IMR-90 (cell line): Measurements from ENCODE around the gene PSMD1. TPM values are rescaled to one million over a fixed set of nuclear protein-coding genes. Genes with fewer than 3 reads are reported as not detected.

Experiments
- ATAC-seq: fragments of 200-7000 bp; cut with Tn5 transposase; 2 replicates; pipeline ENCODE4 v1.9.1; 2020; ENCODE audit warnings: low read depth, mild to moderate bottlenecking, moderate library complexity
- BruUV-seq: library from RNA; stranded (reverse); fragments of 400-500 nt; replicated peaks from 2 replicates; lab custom pipeline; 2021; lab: Mats Ljungman, UMichigan
- CTCF ChIA-PET: fragments of 300-600 bp; formaldehyde crosslinking; extraction: SDS; loops from one replicate; lab custom pipeline; 2021; ENCODE audit warnings: antibody characterized with exemption; lab: Yijun Ruan, JAX
- POLR2A ChIA-PET: fragments of 300-600 bp; sonication (Branson Sonifier 250); formaldehyde crosslinking; loops from one replicate; lab custom pipeline; 2022; ENCODE audit warnings: antibody characterized with exemption; ENCODE audit not compliant: unreplicated experiment; lab: Charles Lee
- DNase-seq: peaks from one replicate; pipeline ENCODE4 v3.0.0; 2013
- H2AFZ ChIP-seq: replicated peaks from 2 replicates; pipeline ENCODE3; 2013; ENCODE audit warnings: low read length, mild to moderate bottlenecking; ENCODE audit not compliant: poor library complexity
- H2AK5ac ChIP-seq: 2 replicates; pipeline ENCODE4 v1.6.1; 2013; ENCODE audit warnings: low read depth, low read length, inconsistent platforms
- H2AK9ac ChIP-seq: replicated peaks from 2 replicates; pipeline ENCODE3; 2013; ENCODE audit warnings: mild to moderate bottlenecking, low read depth, low read length, moderate library complexity; ENCODE audit not compliant: poor library complexity
- H2BK120ac ChIP-seq: 2 replicates; pipeline ENCODE4 v1.6.1; 2013; ENCODE audit warnings: low read depth, low read length, inconsistent platforms
- H2BK15ac ChIP-seq: 3 replicates; pipeline ENCODE4 v1.6.1; 2013; ENCODE audit warnings: low read depth, low read length, inconsistent platforms
- H2BK20ac ChIP-seq: 2 replicates; pipeline ENCODE4 v1.6.1; 2013; ENCODE audit warnings: low read depth, mild to moderate bottlenecking, inconsistent platforms, low read length, moderate library complexity
- H2BK5ac ChIP-seq: 2 replicates; pipeline ENCODE4 v1.6.1; 2013; ENCODE audit warnings: mild to moderate bottlenecking, low read depth, low read length, inconsistent platforms; ENCODE audit not compliant: poor library complexity, severe bottlenecking
- H3K14ac ChIP-seq: replicated peaks from 2 replicates; pipeline ENCODE4 v1.6.1; 2013; ENCODE audit warnings: low read depth, low read length, inconsistent platforms
- H3K18ac ChIP-seq: 2 replicates; pipeline ENCODE4 v1.6.1; 2013; ENCODE audit warnings: low read depth, low read length, control low read depth
- H3K23ac ChIP-seq: 2 replicates; pipeline ENCODE4 v1.6.1; 2013; ENCODE audit warnings: low read depth, low read length, inconsistent platforms
- H3K27ac ChIP-seq: 2 replicates; pipeline ENCODE4 v1.5.1; 2013; ENCODE audit warnings: mild to moderate bottlenecking, control low read depth, low read length; ENCODE audit not compliant: insufficient read depth
- H3K27me3 ChIP-seq: 2 replicates; pipeline ENCODE4 v1.6.1; 2013; ENCODE audit warnings: low read length; ENCODE audit not compliant: control insufficient read depth, insufficient read depth
- H3K36me3 ChIP-seq: 2 replicates; pipeline ENCODE4 v1.6.1; 2013; ENCODE audit warnings: low read length, mixed read lengths; ENCODE audit not compliant: control insufficient read depth, insufficient read depth
- H3K4ac ChIP-seq: 2 replicates; pipeline ENCODE4 v1.6.1; 2013; ENCODE audit warnings: low read depth, low read length, inconsistent platforms
- H3K4me1 ChIP-seq: 2 replicates; pipeline ENCODE4 v1.6.1; 2013; ENCODE audit warnings: low read length, mixed read lengths; ENCODE audit not compliant: control insufficient read depth, insufficient read depth
- H3K4me2 ChIP-seq: 2 replicates; pipeline ENCODE4 v1.6.1; 2013; ENCODE audit warnings: low read depth, mild to moderate bottlenecking, control low read depth, low read length, moderate library complexity
- H3K4me3 ChIP-seq: 2 replicates; pipeline ENCODE4 v1.5.1; 2013; ENCODE audit warnings: low read depth, mild to moderate bottlenecking, control low read depth, low read length, moderate library complexity; ENCODE audit not compliant: insufficient read depth
- H3K56ac ChIP-seq: 2 replicates; pipeline ENCODE4 v1.6.1; 2013; ENCODE audit warnings: low read length, inconsistent platforms; ENCODE audit not compliant: insufficient read depth; ENCODE audit errors: extremely low read depth
- H3K79me1 ChIP-seq, 2 experiments: 2 replicates each; pipeline ENCODE4 v1.6.1; 2013; ENCODE audit warnings: low read length in 2 of 2, inconsistent platforms in 1 of 2, low read depth in 1 of 2
- H3K9ac ChIP-seq: 2 replicates; pipeline ENCODE4 v1.6.1; 2013; ENCODE audit warnings: low read depth, low read length, control low read depth
- H3K9me1 ChIP-seq: 2 replicates; pipeline ENCODE4 v1.6.1; 2013; ENCODE audit warnings: low read length, inconsistent platforms; ENCODE audit not compliant: insufficient read depth
- H3K9me3 ChIP-seq: 2 replicates; pipeline ENCODE4 v1.6.1; 2013; ENCODE audit warnings: low read length; ENCODE audit not compliant: control insufficient read depth, insufficient read depth
- H4K20me1 ChIP-seq: 2 replicates; pipeline ENCODE4 v1.6.1; 2013; ENCODE audit warnings: low read length, inconsistent platforms; ENCODE audit not compliant: insufficient read depth
- H4K5ac ChIP-seq: 2 replicates; pipeline ENCODE4 v1.6.1; 2013; ENCODE audit warnings: mild to moderate bottlenecking, low read depth, low read length, control low read depth
- H4K8ac ChIP-seq, 2 experiments: 2 replicates each; pipeline ENCODE4 v1.6.1; 2013; ENCODE audit warnings: low read depth in 2 of 2, low read length in 2 of 2, control low read depth in 1 of 2, inconsistent platforms in 1 of 2
- H4K91ac ChIP-seq: 2 replicates; pipeline ENCODE4 v1.6.1; 2013; ENCODE audit warnings: low read depth, low read length, inconsistent platforms; ENCODE audit not compliant: insufficient read depth
- BHLHE40 ChIP-seq: fragments of 150-350 bp; IDR thresholded peaks from 2 replicates; pipeline ENCODE4 v1.6.1; 2016; ENCODE audit warnings: mild to moderate bottlenecking, low read depth, low read length
- CEBPB ChIP-seq: IDR thresholded peaks from 2 replicates; pipeline ENCODE4 v1.6.1; 2012; ENCODE audit warnings: low read depth, low read length, improper control_type of control experiment
- CHD1 ChIP-seq: IDR thresholded peaks from 2 replicates; pipeline ENCODE4 v1.6.1; 2012; ENCODE audit warnings: low read depth, low read length, improper control_type of control experiment
- FOS ChIP-seq: fragments of 150-350 bp; IDR thresholded peaks from 2 replicates; pipeline ENCODE4 v1.6.1; 2016; ENCODE audit warnings: low read depth, low read length
- MAFK ChIP-seq: IDR thresholded peaks from 2 replicates; pipeline ENCODE4 v1.6.1; 2012; ENCODE audit warnings: low read depth, low read length, improper control_type of control experiment
- MAZ ChIP-seq: IDR thresholded peaks from 2 replicates; pipeline ENCODE4 v1.6.1; 2012; ENCODE audit warnings: low read depth, mild to moderate bottlenecking, low read length, improper control_type of control experiment, moderate library complexity, borderline replicate concordance
- MXI1 ChIP-seq: IDR thresholded peaks from 2 replicates; pipeline ENCODE4 v1.6.1; 2012; ENCODE audit warnings: low read depth, mild to moderate bottlenecking, low read length, moderate library complexity, borderline replicate concordance
- NFE2L2 ChIP-seq: fragments of 150-350 bp; IDR thresholded peaks from 2 replicates; pipeline ENCODE4 v1.6.1; 2016; ENCODE audit warnings: low read depth, mild to moderate bottlenecking, low read length
- POLR2A ChIP-seq: IDR thresholded peaks from 2 replicates; pipeline ENCODE4 v1.6.1; 2012; ENCODE audit warnings: mild to moderate bottlenecking, low read depth, low read length
- RAD21 ChIP-seq: IDR thresholded peaks from 2 replicates; pipeline ENCODE4 v1.6.1; 2012; ENCODE audit warnings: low read length, improper control_type of control experiment
- RCOR1 ChIP-seq: IDR thresholded peaks from 2 replicates; pipeline ENCODE4 v1.6.1; 2012; ENCODE audit warnings: mild to moderate bottlenecking, low read length, improper control_type of control experiment; ENCODE audit not compliant: insufficient replicate concordance
- RFX5 ChIP-seq: IDR thresholded peaks from 2 replicates; pipeline ENCODE4 v1.8.0; 2012; ENCODE audit warnings: low read depth, mild to moderate bottlenecking, low read length, moderate library complexity
- SMC3 ChIP-seq: fragments of 150-350 bp; IDR thresholded peaks from 2 replicates; pipeline ENCODE4 v1.6.1; 2016; ENCODE audit warnings: low read depth, mild to moderate bottlenecking, antibody characterized with exemption, low read length, moderate library complexity
- WGBS, 2 experiments: methylation state at CpG; one replicate each; pipeline versions ENCODE4 v1.1.5 to v1.1.7; 2013; ENCODE audit warnings: missing lambda C conversion rate in 2 of 2; ENCODE audit not compliant: insufficient read length in 1 of 2; ENCODE audit errors: extremely low coverage in 2 of 2; 5-methylcytosine and 5-hydroxymethylcytosine counted together
- dilution Hi-C: fragments of 300-500 bp; cut with HindIII; formaldehyde crosslinking; loops from one replicate; pipeline ENCODE4 v1.14.3; 2018; ENCODE audit warnings: low sequenced_read_pairs; ENCODE audit not compliant: unreplicated experiment
- in situ Hi-C: fragments of 300-500 bp; cut with MboI; formaldehyde crosslinking; loops from 3 replicates; pipeline ENCODE4 v1.14.3; 2019; ENCODE audit warnings: low sequenced_read_pairs, inconsistent platforms, mixed read lengths
- intact Hi-C: fragments of 100-400 bp; cut with micrococcal nuclease; formaldehyde crosslinking; loops from 2 replicates; pipeline ENCODE4 v1.10.0; 2022
- polyA plus RNA-seq, 3 experiments: library from polyadenylated mRNA; depleted of rRNA; stranded (reverse); fragments of >200 nt; gene quantifications; 2 replicates each; pipeline ENCODE4 v1.2.3, GENCODE V29; 2012; ENCODE audit warnings: low replicate concordance in 1 of 3
- total RNA-seq: library from RNA; depleted of rRNA; stranded (reverse); fragments of >200 nt; gene quantifications from 2 replicates; pipeline ENCODE4 v1.2.3, GENCODE V29; 2012
- TF ChIP-seq, protein P1 (sequence below): fragments of 150-350 bp; IDR thresholded peaks from 2 replicates; pipeline ENCODE4 v1.6.1; 2016; ENCODE audit warnings: low read depth, mild to moderate bottlenecking, low read length, moderate library complexity, borderline replicate concordance
- TF ChIP-seq, protein P2 (sequence below): fragments of 150-350 bp; IDR thresholded peaks from 2 replicates; pipeline ENCODE4 v1.6.1; 2017; ENCODE audit warnings: mild to moderate bottlenecking, antibody characterized with exemption, low read length, low read depth
- TF ChIP-seq, protein P3 (sequence below): conservative IDR thresholded peaks from 2 replicates; pipeline ENCODE4 v1.5.1; 2012; ENCODE audit warnings: mild to moderate bottlenecking, low read depth, low read length, improper control_type of control experiment

Gene PSMD1
- total and polyA plus RNA-seq, 2 of the 4 experiments (the other 2 are of a cell fraction) = 89.8 to 181 TPM

DNA sequence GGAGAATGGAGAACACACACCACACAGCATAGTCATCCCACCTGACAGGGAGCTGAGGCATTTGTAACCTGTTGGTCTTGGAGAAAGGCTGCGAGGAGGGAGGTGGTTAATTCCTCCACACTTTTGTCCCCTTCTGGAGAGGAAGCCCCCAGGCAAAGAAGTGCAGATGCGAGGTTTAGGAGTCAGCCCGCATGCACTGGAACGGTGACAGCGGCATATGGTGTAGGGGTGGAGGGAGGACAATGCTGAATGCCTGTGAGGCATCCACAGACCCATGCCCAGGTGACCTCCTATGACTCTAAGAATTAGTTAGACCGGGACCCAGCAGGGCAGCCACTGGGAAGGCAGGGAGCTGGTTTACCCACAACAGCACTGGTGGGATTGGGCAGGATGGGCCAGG, 48.5 kb upstream of the PSMD1 start:
- H4K20me1 ChIP-seq = no peaks in the 10 kb centered on the region
- H2BK5ac ChIP-seq = no peak overlapping the region
- no peak overlapping the region for H4K91ac ChIP-seq
- H3K4me3 ChIP-seq = no peak overlapping the region
- no peaks in the 10 kb centered on the region for H3K36me3 ChIP-seq
- no peak for DNase-seq
- no peak overlapping the region for H3K56ac ChIP-seq
- H3K4me2 ChIP-seq = no peak overlapping the region
- H3K18ac ChIP-seq = no peak overlapping the region
- no peaks in the 10 kb centered on the region for H3K9me3 ChIP-seq
- no peak for ATAC-seq
- H4K8ac ChIP-seq = no peak overlapping the region
- H3K9me1 ChIP-seq = no peaks in the 10 kb centered on the region
- H4K5ac ChIP-seq = no peak overlapping the region
- H2BK20ac ChIP-seq = no peak overlapping the region
- H2BK15ac ChIP-seq = no peak overlapping the region
- H3K27ac ChIP-seq = no peak overlapping the region
- no peak overlapping the region for H2AK9ac ChIP-seq
- H3K4ac ChIP-seq = no peak overlapping the region
- H3K9ac ChIP-seq = no peak overlapping the region
- peaks cover 52% of the 10 kb centered on the region for H3K27me3 ChIP-seq
- in situ Hi-C loops (no loop called here), intact Hi-C loops (no loop called here), dilution Hi-C loops (no loop called here)
- H3K79me1 ChIP-seq = no peaks in the 10 kb centered on the region
- no peak for TF ChIP-seq POLR2A
- TF ChIP-seq, protein P1, sequence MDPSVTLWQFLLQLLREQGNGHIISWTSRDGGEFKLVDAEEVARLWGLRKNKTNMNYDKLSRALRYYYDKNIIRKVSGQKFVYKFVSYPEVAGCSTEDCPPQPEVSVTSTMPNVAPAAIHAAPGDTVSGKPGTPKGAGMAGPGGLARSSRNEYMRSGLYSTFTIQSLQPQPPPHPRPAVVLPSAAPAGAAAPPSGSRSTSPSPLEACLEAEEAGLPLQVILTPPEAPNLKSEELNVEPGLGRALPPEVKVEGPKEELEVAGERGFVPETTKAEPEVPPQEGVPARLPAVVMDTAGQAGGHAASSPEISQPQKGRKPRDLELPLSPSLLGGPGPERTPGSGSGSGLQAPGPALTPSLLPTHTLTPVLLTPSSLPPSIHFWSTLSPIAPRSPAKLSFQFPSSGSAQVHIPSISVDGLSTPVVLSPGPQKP = no peak
- TF ChIP-seq RAD21 = no peak
- no peak for TF ChIP-seq RFX5
- TF ChIP-seq RCOR1 = no peak
- no peak for TF ChIP-seq NFE2L2
- TF ChIP-seq MXI1 = no peak
- TF ChIP-seq, protein P2, sequence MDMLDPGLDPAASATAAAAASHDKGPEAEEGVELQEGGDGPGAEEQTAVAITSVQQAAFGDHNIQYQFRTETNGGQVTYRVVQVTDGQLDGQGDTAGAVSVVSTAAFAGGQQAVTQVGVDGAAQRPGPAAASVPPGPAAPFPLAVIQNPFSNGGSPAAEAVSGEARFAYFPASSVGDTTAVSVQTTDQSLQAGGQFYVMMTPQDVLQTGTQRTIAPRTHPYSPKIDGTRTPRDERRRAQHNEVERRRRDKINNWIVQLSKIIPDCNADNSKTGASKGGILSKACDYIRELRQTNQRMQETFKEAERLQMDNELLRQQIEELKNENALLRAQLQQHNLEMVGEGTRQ = no peak
- TF ChIP-seq SMC3 = no peak
- TF ChIP-seq, protein P3, sequence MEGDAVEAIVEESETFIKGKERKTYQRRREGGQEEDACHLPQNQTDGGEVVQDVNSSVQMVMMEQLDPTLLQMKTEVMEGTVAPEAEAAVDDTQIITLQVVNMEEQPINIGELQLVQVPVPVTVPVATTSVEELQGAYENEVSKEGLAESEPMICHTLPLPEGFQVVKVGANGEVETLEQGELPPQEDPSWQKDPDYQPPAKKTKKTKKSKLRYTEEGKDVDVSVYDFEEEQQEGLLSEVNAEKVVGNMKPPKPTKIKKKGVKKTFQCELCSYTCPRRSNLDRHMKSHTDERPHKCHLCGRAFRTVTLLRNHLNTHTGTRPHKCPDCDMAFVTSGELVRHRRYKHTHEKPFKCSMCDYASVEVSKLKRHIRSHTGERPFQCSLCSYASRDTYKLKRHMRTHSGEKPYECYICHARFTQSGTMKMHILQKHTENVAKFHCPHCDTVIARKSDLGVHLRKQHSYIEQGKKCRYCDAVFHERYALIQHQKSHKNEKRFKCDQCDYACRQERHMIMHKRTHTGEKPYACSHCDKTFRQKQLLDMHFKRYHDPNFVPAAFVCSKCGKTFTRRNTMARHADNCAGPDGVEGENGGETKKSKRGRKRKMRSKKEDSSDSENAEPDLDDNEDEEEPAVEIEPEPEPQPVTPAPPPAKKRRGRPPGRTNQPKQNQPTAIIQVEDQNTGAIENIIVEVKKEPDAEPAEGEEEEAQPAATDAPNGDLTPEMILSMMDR = no peak
- TF ChIP-seq BHLHE40 = no peak
- TF ChIP-seq CEBPB = no peak
- TF ChIP-seq CHD1 = no peak
- TF ChIP-seq MAFK = no peak
- no peak for TF ChIP-seq MAZ
- TF ChIP-seq FOS = no peak
- H2BK120ac ChIP-seq = no peak overlapping the region
- no peak overlapping the region for H2AFZ ChIP-seq
- H3K23ac ChIP-seq = no peak overlapping the region
- CTCF ChIA-PET = interaction anchor here (0.8 kb wide), 1 partner anchor 48 kb away, joined by 3 read pairs; no protein-coding TSS in a partner anchor
- 100% methylated on average over 3 of the region's 6 CpGs; no CpG with 5 or more reads in 1 of the 2 experiments for WGBS, 2 experiments
- no peaks in the 10 kb centered on the region for H3K4me1 ChIP-seq
- POLR2A ChIA-PET = no interaction called here
- H2AK5ac ChIP-seq = no peak overlapping the region
- BruUV-seq = no TSS peak
- H3K14ac ChIP-seq = no peak overlapping the region
